Duodenal mucosa (tissue), 2 donors: ENCODE data around the gene SS18L1.

Source experiments
- H3K27ac ChIP-seq: one replicate; pipeline ENCODE4 v1.7.0; 2013; ENCODE audit warnings: low read depth, low read length
- H3K27me3 ChIP-seq, 2 donors: one replicate each; pipeline ENCODE4 v1.7.0; 2013; ENCODE audit warnings: low read length in 2 of 2, control low read depth in 1 of 2; ENCODE audit not compliant: insufficient read depth in 2 of 2, control insufficient read depth in 1 of 2
- H3K36me3 ChIP-seq, 2 donors: one replicate each; pipeline ENCODE4 v1.7.0; 2013; ENCODE audit warnings: low read length in 2 of 2, control low read depth in 1 of 2; ENCODE audit not compliant: insufficient read depth in 2 of 2, control insufficient read depth in 1 of 2
- H3K4me1 ChIP-seq, 2 donors: one replicate each; pipeline ENCODE4 v1.7.0; 2013; ENCODE audit warnings: low read length in 2 of 2, control low read depth in 1 of 2; ENCODE audit not compliant: insufficient read depth in 2 of 2, control insufficient read depth in 1 of 2
- H3K4me3 ChIP-seq, 2 donors: one replicate each; pipeline ENCODE4 v1.7.0; 2013; ENCODE audit warnings: low read length in 2 of 2, low read depth in 1 of 2
- H3K9ac ChIP-seq, 2 donors: one replicate each; pipeline ENCODE4 v1.7.0; 2013; ENCODE audit warnings: low read length in 2 of 2, low read depth in 1 of 2
- H3K9me3 ChIP-seq, 2 donors: one replicate each; pipeline ENCODE4 v1.7.0; 2013; ENCODE audit warnings: low read length in 2 of 2, control low read depth in 1 of 2; ENCODE audit not compliant: control insufficient read depth in 1 of 2

SS18L1 gene

DNA sequence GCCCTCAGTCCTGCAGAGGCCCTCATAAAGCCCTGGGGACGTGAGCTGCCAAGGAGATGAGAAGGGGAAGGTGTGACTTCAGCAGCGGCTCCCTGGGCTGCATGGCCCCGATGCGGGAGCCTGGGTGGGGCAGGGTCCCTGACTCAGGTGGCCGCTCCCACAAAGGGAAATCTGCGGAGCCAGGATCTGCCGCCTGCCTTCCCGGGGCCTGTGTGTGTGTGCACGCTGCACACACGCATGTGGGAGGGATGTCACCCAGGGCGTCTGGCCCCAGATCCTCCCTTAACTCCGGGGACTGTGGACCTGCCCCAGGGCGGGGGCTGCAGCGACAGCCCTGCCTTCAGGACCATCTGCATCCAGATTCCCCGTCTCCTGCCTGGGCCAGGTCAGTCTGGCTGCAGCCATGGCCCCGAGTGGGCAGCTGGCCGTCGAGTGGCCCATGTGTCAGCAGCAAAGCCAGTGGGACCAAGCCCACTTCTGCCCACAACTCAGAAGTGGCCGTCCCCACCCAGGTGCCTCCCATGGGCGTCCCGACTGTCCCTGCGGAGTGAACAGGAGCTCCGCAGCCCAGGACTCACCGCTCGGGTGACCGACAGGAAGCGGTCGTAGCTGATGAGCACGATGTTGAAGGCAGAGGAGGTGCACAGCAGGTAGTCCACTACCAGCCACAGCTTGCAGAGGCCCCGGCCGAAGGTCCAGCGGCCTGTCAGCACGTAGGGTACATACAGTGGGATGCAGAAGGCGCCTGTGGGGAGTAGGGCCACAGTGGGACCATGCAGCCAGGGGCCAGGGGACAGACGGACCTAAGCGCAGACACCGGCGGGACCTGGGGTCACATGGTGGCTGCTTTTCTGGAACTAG lies 74.6 kb downstream of the SS18L1 start:
- H3K27me3 ChIP-seq: peaks cover 44 to 57% of the 10 kb centered on the region in 2 donors
- H3K4me3 ChIP-seq: no peak overlapping the region

DNA sequence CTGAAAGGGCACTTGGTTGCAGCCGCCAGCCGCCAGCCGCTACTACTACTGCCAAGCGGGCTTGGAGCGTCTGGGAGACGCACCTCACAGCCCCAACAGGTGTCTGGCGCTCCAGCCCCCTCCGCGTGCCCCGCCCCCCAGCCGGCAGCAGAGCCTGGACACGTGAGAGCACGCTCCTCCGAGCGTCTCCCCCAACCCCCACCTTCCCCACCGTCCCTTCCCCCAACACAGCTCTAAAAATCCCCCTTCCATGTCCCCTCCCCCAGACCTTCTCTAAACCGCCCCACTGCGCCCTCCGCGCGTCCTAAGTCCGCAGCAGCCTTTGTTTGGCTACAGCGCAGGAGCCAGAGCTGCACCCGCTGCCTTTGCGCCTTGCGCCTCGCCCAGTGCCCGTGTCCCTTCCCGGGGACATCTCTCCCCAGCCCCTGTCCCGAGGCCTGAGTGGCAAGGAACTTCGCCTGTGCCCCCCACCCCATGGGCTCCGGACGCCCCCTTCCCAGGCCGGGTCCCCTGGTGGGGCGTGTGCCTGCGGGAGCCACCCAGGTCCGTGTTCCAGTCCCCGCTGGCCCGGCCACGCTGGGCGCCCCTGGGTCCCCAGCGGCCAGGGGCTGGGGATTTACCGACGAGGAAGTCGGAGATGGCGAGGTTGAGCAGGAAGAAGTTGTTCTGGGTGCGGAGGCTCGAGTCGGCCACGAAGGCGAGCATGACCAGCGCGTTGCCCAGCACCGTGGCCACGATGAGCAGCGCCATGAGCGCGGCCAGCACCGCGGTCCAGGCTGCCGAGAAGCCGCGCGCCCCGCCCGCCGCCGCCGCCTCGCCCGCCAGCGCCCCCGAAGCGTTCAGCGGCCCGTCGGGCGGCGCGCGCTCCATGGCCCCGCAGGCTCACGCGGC lies 75.8 kb downstream of the SS18L1 start:
- Histone ChIP-seq H3K36me3 (no peaks in the 10 kb centered on the region), H3K27ac (no peak overlapping the region), H3K4me3 (no peak overlapping the region), H3K27me3 (peaks cover 41 to 56% of the 10 kb centered on the region in 2 donors), H3K9ac (no peak overlapping the region), H3K4me1 (peaks cover 0 to 4% of the 10 kb centered on the region in 2 donors), H3K9me3 (no peaks in the 10 kb centered on the region)

More for the DNA sequence above, 74.6 kb downstream of the SS18L1 start:
- no peaks in the 10 kb centered on the region for H3K36me3 ChIP-seq
- H3K9ac ChIP-seq: no peak overlapping the region
- no peaks in the 10 kb centered on the region for H3K9me3 ChIP-seq
- no peak overlapping the region for H3K27ac ChIP-seq
- peaks cover 0 to 4% of the 10 kb centered on the region in 2 donors for H3K4me1 ChIP-seq

DNA sequence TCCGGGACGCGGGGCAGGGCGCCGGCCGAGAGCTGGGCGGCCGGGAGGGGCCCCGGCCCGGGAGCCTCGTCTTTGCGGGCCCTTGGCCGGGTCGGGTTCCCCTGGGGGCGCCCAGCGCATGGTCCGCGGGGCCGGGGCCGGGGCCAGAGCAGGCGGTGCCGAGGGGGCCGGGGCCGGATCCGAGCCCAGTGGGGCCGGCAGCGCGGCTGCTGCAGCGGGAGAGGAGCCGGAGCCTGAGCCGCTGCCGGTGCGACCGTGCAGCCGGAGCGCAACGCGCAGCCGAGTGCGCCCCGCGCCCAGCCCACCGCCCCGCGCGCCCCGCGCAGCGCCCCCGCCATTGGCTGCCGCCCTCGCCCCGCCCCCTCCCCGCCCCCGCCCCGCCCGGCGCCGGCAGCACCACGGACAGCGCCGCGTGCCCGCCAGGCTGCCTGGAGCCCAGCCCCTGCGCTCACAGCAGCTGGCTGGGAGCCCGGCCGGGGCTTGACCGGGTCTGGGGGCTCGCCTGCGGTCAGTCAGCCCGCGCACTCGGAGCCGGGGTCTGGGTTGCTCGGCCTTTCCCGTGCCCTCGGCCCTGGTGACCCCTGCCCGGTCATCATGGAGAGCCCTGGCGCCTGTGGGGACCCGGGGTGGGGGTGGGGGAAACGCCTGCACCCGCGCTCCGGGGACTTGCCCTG lies 76.6 kb downstream of the SS18L1 start, which contains the start of gene HRH3:
Gene HRH3, minus strand, starts transcription at position 287 of the 674 bp plus-strand sequence. CDS start 308 bp downstream, outside the sequence.
- Histone ChIP-seq H3K9me3 (no peaks in the 10 kb centered on the region), H3K4me1 (peaks cover 0 to 4% of the 10 kb centered on the region in 2 donors), H3K4me3 (no peak within 1 kb of the TSS), H3K27me3 (peaks cover 36 to 49% of the 10 kb centered on the region in 2 donors), H3K27ac (no peak within 1 kb of the TSS), H3K9ac (no peak within 1 kb of the TSS), H3K36me3 (no peaks in the 10 kb centered on the region)

DNA sequence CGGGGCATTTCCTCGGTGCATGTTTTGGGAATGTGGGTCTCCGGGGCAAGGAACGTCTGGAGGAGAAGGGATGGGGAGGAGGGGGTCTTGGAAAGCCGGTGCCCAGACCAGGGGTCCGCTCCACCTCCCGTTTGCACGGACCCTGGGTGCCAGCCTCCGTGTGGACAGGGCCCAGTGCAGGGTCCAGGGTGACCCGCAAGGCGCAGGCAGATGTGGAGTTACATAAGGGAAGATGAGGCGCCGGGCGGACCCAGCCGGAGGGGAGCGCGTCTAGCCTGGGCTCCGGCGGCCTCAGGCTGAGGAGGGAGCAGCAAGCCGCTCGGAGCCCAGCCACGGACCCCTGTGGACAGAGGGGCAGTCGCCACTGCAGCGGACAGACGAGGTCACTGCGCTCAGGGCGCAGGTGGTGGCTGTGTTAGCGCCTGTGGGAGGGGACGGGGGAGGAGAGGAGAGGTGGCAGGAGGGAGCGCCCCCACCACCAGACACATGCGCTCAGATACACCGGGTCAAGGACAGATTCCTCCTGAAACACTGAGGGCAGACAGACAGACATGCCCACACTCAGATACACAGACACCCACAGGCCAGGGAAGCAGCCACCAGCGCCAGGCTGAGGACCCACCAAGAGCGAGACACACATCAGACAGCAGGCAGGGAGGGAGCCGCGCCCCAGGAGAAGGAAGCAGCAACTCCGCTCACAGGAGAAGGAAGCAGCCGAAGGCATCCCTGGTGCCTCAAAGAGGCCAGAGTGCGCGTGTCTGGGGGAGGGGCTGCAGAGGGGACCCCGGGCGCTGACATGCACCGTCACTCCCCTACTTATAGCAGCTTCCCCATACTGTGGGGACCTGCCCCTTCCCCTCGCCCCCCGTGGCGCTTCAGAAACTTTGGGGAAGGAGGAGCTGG lies 77.3 kb downstream of the SS18L1 start:
- no peaks in the 10 kb centered on the region for H3K36me3 ChIP-seq
- H3K27me3 ChIP-seq: peaks cover 33 to 45% of the 10 kb centered on the region in 2 donors
- H3K9ac ChIP-seq: no peak overlapping the region
- H3K4me3 ChIP-seq: no peak overlapping the region
- peaks cover 0 to 4% of the 10 kb centered on the region in 2 donors for H3K4me1 ChIP-seq
- H3K27ac ChIP-seq: no peak overlapping the region
- H3K9me3 ChIP-seq: no peaks in the 10 kb centered on the region

DNA sequence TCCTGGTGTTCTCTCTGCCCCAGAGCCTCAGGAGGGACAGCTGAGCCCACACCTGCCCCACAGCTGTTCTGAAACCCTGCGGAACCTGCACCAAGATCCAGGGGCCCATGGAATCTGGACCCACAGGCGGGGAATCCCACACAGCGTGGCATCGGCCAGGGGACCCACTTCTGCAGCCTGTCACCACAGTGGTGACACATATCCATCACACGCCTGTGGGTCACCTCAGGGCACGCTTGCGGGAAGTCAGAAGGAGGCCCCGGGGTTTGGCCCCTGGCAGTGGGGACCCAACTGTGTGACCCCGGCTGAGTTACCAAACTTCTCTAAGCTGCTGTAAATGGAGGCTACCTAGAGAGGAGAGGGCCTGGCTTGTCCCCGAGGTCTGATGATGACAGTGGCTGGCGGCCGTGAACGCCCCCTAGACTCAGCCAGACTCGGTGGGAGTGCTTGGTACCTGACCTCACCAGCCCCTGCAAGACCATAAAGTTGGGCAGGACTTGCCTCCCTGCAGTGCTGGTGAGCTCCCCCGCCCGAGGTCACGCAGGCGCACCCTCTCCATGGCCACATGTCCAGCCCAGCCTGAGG lies 78.8 kb downstream of the SS18L1 start:
- H3K27me3 ChIP-seq: peaks cover 33 to 40% of the 10 kb centered on the region in 2 donors
- H3K27ac ChIP-seq: no peak overlapping the region
- H3K4me1 ChIP-seq: peaks cover 0 to 4% of the 10 kb centered on the region in 2 donors
- H3K9me3 ChIP-seq: no peaks in the 10 kb centered on the region
- no peak overlapping the region for H3K4me3 ChIP-seq
- H3K36me3 ChIP-seq: no peaks in the 10 kb centered on the region
- H3K9ac ChIP-seq: no peak overlapping the region

DNA sequence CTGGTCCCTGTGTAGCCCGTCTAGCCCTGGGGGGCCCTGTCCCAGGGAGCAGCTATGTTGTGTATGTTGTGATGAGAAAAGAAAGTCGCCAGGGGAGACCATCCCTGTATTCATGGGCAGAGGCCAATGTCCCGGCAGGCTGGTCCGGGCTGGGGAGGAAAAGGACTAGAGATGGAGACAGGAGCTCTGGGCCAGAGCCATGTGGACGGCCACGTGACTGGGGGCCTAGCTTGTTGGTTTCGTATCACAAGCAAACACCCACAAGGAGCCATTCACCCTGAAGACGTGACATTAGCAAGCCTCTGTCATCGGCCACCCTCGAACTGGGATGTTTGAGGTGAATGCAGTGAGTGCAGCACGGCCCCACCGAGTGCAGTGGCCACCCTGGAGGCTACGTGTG lies 79.4 kb downstream of the SS18L1 start:
- no peaks in the 10 kb centered on the region for H3K9me3 ChIP-seq
- H3K4me1 ChIP-seq: peaks cover 0 to 4% of the 10 kb centered on the region in 2 donors
- no peak overlapping the region for H3K27ac ChIP-seq
- H3K9ac ChIP-seq: no peak overlapping the region
- peaks cover 31 to 34% of the 10 kb centered on the region in 2 donors for H3K27me3 ChIP-seq
- H3K36me3 ChIP-seq: no peaks in the 10 kb centered on the region
- H3K4me3 ChIP-seq: no peak overlapping the region

DNA sequence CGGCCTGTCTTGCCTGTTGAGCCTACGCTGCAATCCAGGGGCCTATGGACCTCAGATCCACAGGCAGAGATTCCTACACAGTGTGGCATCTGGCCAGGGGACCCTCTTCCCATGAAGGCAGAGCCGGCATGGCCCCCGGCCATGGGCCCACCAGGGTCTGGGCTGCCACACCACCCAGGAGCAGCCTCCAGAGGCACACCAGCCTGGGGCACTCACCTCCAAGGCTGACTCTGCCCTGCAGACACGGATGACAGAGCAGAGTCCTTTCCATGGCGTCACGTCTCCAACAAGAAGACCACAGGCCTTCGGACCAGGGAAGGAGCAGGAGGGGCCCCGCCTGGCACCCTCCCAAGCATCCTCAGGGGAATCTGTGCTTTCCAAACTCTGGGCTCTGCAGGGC lies 80.0 kb downstream of the SS18L1 start:
- no peaks in the 10 kb centered on the region for H3K36me3 ChIP-seq
- H3K4me1 ChIP-seq: peaks cover 0 to 4% of the 10 kb centered on the region in 2 donors
- H3K4me3 ChIP-seq: no peak overlapping the region
- no peak overlapping the region for H3K27ac ChIP-seq
- H3K9me3 ChIP-seq: no peaks in the 10 kb centered on the region
- H3K27me3 ChIP-seq: peaks cover 25 to 28% of the 10 kb centered on the region in 2 donors
- H3K9ac ChIP-seq: no peak overlapping the region

DNA sequence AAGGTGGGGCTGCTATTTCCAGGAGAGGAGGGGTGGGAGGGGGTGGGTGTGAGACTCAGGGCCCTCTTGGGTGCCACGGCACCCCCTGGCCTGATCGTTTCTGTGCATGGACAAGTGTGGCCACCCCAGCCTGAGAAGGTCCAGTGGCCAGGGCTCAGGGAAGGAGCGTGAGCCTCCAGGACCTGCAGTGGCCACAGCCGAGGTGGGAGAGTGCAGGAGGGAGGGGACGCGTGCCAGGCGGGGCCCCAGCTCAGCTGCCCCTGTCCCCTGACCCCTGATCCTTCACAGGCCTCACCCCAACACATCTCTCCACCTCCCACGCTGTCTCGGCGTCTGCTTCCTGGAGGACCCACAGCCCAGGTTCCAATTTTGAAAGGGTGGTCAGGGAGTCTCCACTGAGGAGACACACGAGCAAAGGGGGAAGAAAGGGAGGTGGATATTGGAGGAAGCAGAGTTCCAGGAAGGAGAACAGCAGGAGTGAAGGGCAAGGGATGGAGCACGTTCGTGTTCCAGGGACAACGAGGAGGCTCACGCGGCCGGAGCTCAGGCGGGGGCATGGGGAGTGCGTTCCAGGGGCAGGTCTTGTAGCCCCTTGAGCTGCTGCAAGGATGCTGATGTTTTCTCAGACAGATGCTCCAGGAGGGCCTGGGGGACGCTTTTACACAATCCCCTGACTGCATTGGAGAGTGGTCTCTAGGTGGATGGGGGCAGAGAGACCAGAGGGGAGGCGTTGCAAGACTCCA lies 80.7 kb downstream of the SS18L1 start:
- no peaks in the 10 kb centered on the region for H3K9me3 ChIP-seq
- H3K27ac ChIP-seq: no peak overlapping the region
- no peak overlapping the region for H3K4me3 ChIP-seq
- no peak overlapping the region for H3K9ac ChIP-seq
- no peaks in the 10 kb centered on the region for H3K36me3 ChIP-seq
- peaks cover 0 to 3% of the 10 kb centered on the region in 2 donors for H3K4me1 ChIP-seq
- H3K27me3 ChIP-seq: peaks cover 20 to 25% of the 10 kb centered on the region in 2 donors
